Panc1 (cell line): ENCODE measurements around the gene SLC4A4. TPM values are rescaled to one million over a fixed set of nuclear protein-coding genes. Genes with fewer than 3 reads are reported as not detected.

Experiments used
- ATAC-seq: fragments of 200-7000 bp; cut with Tn5 transposase; 2 replicates; pipeline ENCODE4 v1.9.1; 2020; ENCODE audit warnings: mild to moderate bottlenecking, moderate library complexity
- BruUV-seq: library from RNA; stranded (reverse); fragments of 400-500 nt; replicated peaks from 2 replicates; lab custom pipeline; 2021; lab: Mats Ljungman, UMichigan
- CTCF ChIA-PET: fragments of 300-600 bp; sonication (Branson Sonifier 250); formaldehyde crosslinking; loops from one replicate; lab custom pipeline; 2022; ENCODE audit warnings: antibody characterized with exemption; lab: Charles Lee
- POLR2A ChIA-PET: fragments of 300-600 bp; sonication (Branson Sonifier 250); formaldehyde crosslinking; loops from one replicate; lab custom pipeline; 2022; ENCODE audit warnings: antibody characterized with exemption; lab: Charles Lee
- DNase-seq: peaks from one replicate; pipeline ENCODE4 v3.0.0-alpha.2; 2010; ENCODE audit warnings: low read depth, low spot score
- H3K27ac ChIP-seq: 2 replicates; pipeline ENCODE4 v1.5.1; 2011; ENCODE audit warnings: mild to moderate bottlenecking, low read length, inconsistent platforms
- H3K27me3 ChIP-seq: fragments of 200-500 bp; sonication (Bioruptor generic); 2 replicates; pipeline ENCODE4 v1.6.0; 2014; ENCODE audit warnings: low read length, inconsistent platforms; ENCODE audit not compliant: control insufficient read depth, insufficient read depth
- H3K36me3 ChIP-seq: fragments of 200-500 bp; sonication (Bioruptor generic); 2 replicates; pipeline ENCODE4 v1.5.1; 2014; ENCODE audit warnings: inconsistent platforms, mild to moderate bottlenecking, low read length, moderate library complexity; ENCODE audit not compliant: control insufficient read depth, insufficient read depth
- H3K4me1 ChIP-seq: 2 replicates; pipeline ENCODE4 v1.5.1; 2011; ENCODE audit warnings: inconsistent platforms, mild to moderate bottlenecking, low read length, moderate library complexity; ENCODE audit not compliant: control insufficient read depth, insufficient read depth
- H3K4me3 ChIP-seq, 2 experiments: 2 replicates each; pipeline ENCODE4 v1.5.1; 2011 to 2012; ENCODE audit warnings: low read depth in 2 of 2, low read length in 2 of 2, mild to moderate bottlenecking in 2 of 2, inconsistent platforms in 1 of 2, moderate library complexity in 1 of 2
- H3K9me3 ChIP-seq: fragments of 200-500 bp; sonication (Bioruptor generic); 2 replicates; pipeline ENCODE4 v1.5.1; 2014; ENCODE audit warnings: low read depth, mild to moderate bottlenecking, inconsistent platforms, low read length, moderate library complexity; ENCODE audit not compliant: control insufficient read depth, insufficient read depth
- POLR2AphosphoS5 ChIP-seq: IDR thresholded peaks from 2 replicates; pipeline ENCODE4 v1.6.1; 2012; ENCODE audit warnings: mild to moderate bottlenecking, low read depth, low read length, moderate library complexity
- SIN3A ChIP-seq: IDR thresholded peaks from 2 replicates; pipeline ENCODE4 v1.6.1; 2012; ENCODE audit warnings: low read depth, mild to moderate bottlenecking, low read length, moderate library complexity, borderline replicate concordance; ENCODE audit not compliant: insufficient read depth
- TCF7L2 ChIP-seq: IDR thresholded peaks from 2 replicates; pipeline ENCODE4 v1.6.1; 2011; ENCODE audit warnings: mild to moderate bottlenecking, low read depth, low read length, inconsistent platforms
- in situ Hi-C: cut with HindIII; loops from 2 replicates; pipeline ENCODE4 v1.10.0; 2016; ENCODE audit warnings: low sequenced_read_pairs, low pct_unique_long_range_greater_than_20kb
- intact Hi-C: fragments of 100-400 bp; cut with micrococcal nuclease; formaldehyde crosslinking; loops from one replicate; pipeline ENCODE4 v1.10.0; 2022; ENCODE audit not compliant: unreplicated experiment
- total RNA-seq: library from RNA; stranded (reverse); gene quantifications from one replicate; pipeline ENCODE4 v1.2.1, GENCODE V29; 2021; ENCODE audit not compliant: unreplicated experiment
- TF ChIP-seq, protein P1 (sequence below): fragments of 450-650 bp; IDR thresholded peaks from 2 replicates; pipeline ENCODE4 v1.5.1; 2017; ENCODE audit warnings: mild to moderate bottlenecking
- TF ChIP-seq, protein P2 (sequence below), 2 experiments: IDR thresholded peaks; 2 replicates each; pipeline ENCODE4 v1.6.1; 2011 to 2012; ENCODE audit warnings: low read depth in 2 of 2, control low read depth in 1 of 2, low read length in 1 of 2, mild to moderate bottlenecking in 1 of 2, moderate library complexity in 1 of 2; ENCODE audit not compliant: insufficient read depth in 1 of 2

SLC4A4 gene
- total RNA-seq, 1 experiment from 2014 or later = 0.26 TPM

DNA sequence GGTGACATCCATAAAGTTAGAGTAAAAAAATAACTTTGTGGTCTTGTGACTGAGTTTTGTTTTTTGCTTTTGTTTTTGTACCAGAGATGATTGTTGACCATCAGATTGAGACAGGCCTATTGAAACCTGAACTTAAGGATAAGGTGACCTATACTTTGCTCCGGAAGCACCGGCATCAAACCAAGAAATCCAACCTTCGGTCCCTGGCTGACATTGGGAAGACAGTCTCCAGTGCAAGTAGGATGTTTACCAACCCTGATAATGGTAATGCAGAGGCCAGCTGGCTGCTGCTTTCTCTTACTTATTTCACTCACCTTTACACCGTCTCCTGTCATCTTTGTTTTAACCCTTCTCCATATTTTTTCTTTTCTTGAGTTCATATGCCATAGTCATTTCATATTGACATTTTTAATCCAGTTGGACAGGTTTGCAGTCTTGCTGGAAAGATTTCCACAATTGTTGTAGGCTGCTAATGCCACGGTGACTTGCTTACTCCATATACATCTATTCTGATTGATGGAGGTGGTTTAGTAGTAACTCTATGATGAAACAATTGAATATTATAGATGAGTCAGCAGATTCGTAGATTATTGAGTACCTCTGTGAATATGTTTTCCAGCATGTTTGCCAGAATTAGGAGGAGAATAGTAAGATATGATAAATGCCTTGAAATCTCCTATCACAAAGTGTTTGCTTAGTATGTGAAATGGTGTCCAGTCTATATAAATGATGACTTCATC is 18.3 kb downstream of the SLC4A4 start:
- Histone ChIP-seq H3K27me3 (no peaks in the 10 kb centered on the region), H3K9me3 (no peaks in the 10 kb centered on the region), H3K4me3 (no peak overlapping the region), H3K36me3 (no peaks in the 10 kb centered on the region), H3K27ac (no peak overlapping the region), H3K4me1 (no peaks in the 10 kb centered on the region)
- ATAC-seq (no peak), DNase-seq (no peak)
- intact Hi-C loops (no loop called here), in situ Hi-C loops (no loop called here)
- no TSS peak for BruUV-seq
- TF ChIP-seq, protein P1, sequence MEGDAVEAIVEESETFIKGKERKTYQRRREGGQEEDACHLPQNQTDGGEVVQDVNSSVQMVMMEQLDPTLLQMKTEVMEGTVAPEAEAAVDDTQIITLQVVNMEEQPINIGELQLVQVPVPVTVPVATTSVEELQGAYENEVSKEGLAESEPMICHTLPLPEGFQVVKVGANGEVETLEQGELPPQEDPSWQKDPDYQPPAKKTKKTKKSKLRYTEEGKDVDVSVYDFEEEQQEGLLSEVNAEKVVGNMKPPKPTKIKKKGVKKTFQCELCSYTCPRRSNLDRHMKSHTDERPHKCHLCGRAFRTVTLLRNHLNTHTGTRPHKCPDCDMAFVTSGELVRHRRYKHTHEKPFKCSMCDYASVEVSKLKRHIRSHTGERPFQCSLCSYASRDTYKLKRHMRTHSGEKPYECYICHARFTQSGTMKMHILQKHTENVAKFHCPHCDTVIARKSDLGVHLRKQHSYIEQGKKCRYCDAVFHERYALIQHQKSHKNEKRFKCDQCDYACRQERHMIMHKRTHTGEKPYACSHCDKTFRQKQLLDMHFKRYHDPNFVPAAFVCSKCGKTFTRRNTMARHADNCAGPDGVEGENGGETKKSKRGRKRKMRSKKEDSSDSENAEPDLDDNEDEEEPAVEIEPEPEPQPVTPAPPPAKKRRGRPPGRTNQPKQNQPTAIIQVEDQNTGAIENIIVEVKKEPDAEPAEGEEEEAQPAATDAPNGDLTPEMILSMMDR = no peak
- TF ChIP-seq POLR2AphosphoS5 (no peak), TCF7L2 (no peak), SIN3A (no peak)
- TF ChIP-seq, protein P2, sequence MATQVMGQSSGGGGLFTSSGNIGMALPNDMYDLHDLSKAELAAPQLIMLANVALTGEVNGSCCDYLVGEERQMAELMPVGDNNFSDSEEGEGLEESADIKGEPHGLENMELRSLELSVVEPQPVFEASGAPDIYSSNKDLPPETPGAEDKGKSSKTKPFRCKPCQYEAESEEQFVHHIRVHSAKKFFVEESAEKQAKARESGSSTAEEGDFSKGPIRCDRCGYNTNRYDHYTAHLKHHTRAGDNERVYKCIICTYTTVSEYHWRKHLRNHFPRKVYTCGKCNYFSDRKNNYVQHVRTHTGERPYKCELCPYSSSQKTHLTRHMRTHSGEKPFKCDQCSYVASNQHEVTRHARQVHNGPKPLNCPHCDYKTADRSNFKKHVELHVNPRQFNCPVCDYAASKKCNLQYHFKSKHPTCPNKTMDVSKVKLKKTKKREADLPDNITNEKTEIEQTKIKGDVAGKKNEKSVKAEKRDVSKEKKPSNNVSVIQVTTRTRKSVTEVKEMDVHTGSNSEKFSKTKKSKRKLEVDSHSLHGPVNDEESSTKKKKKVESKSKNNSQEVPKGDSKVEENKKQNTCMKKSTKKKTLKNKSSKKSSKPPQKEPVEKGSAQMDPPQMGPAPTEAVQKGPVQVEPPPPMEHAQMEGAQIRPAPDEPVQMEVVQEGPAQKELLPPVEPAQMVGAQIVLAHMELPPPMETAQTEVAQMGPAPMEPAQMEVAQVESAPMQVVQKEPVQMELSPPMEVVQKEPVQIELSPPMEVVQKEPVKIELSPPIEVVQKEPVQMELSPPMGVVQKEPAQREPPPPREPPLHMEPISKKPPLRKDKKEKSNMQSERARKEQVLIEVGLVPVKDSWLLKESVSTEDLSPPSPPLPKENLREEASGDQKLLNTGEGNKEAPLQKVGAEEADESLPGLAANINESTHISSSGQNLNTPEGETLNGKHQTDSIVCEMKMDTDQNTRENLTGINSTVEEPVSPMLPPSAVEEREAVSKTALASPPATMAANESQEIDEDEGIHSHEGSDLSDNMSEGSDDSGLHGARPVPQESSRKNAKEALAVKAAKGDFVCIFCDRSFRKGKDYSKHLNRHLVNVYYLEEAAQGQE (IDR thresholded peaks at IDR 0.05; ENCODE audit: insufficient read depth in 1 of 2, low read depth in 2 of 2, low read length in 1 of 2) = no peak
- POLR2A ChIA-PET = no interaction called here
- CTCF ChIA-PET = no interaction called here

DNA sequence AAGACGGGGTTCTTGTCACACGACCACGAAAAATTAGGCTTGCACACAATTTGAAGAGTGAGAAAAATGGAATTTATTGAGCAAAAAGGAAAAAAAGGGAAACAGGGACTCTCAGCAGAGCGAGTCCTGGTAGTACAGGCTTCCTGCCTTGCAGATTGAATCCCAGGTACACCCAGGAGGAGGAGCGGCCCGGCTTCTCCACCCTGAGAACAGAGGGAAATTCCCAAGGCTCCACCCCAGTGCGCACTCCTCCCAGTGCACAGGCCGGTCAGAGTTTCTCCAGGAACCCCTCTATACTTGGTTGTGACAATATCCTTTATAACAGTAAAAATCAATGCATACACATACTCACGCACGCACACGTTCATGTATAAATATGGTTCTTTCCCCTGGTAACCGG is 22.0 kb downstream of the SLC4A4 start:
- no peak for DNase-seq

More for the DNA sequence above, 22.0 kb downstream of the SLC4A4 start:
- no peak for ATAC-seq
- ChIA-PET POLR2A (no interaction called here), CTCF (no interaction called here)
- Histone ChIP-seq H3K4me3 (no peak overlapping the region), H3K27me3 (no peaks in the 10 kb centered on the region), H3K27ac (no peak overlapping the region), H3K36me3 (no peaks in the 10 kb centered on the region), H3K9me3 (no peaks in the 10 kb centered on the region), H3K4me1 (no peaks in the 10 kb centered on the region)
- intact Hi-C loops = no loop called here
- TF ChIP-seq, protein P1 = no peak
- TF ChIP-seq POLR2AphosphoS5 (no peak), TCF7L2 (no peak), SIN3A (no peak)
- TF ChIP-seq, protein P2 (IDR thresholded peaks at IDR 0.05; ENCODE audit: insufficient read depth in 1 of 2, low read depth in 2 of 2, low read length in 1 of 2) = no peak
- in situ Hi-C loops = no loop called here
- no TSS peak for BruUV-seq
